ENCODE data around the gene TMEM203. TPM values are rescaled to one million over a fixed set of nuclear protein-coding genes. Genes with fewer than 3 reads are reported as not detected.

The TMEM203 gene
- polyA plus RNA-seq, 1 donor (not counting 4 experiments of a cell fraction or from before 2014, with no cell fraction given), result 29.2 TPM

- no peaks in the 10 kb centered on the region for H3K27me3 ChIP-seq (ENCODE audit: control insufficient read depth, extremely low read depth, insufficient read depth, low read length)
- FAIRE-seq, result no peak
- dilution Hi-C loops (cut with MboI; ENCODE audit: extremely low pct_ligation_motif_present, low sequenced_read_pairs), result no loop called here
- H3K27ac ChIP-seq (ENCODE audit: control insufficient read depth, insufficient read depth, low read length), result no peak overlapping the region
- no peaks in the 10 kb centered on the region for H3K79me2 ChIP-seq (ENCODE audit: control insufficient read depth, insufficient read depth, low read length)
- no peaks in the 10 kb centered on the region for H3K9me3 ChIP-seq (ENCODE audit: control insufficient read depth, low read depth, low read length)
- H3K4me3 ChIP-seq (ENCODE audit: control insufficient read depth in 2 of 3, extremely low read depth in 1 of 3, insufficient read depth in 2 of 3, low read depth in 1 of 3, low read length in 3 of 3), result no peak overlapping the region
- H3K4me2 ChIP-seq (ENCODE audit: control insufficient read depth, extremely low read depth, insufficient read depth, low read depth, low read length), result no peak overlapping the region
- peaks cover 3 to 12% of the 10 kb centered on the region in 2 experiments for H3K36me3 ChIP-seq (ENCODE audit: control insufficient read depth in 2 of 2, extremely low read depth in 1 of 2, insufficient read depth in 2 of 2, low read length in 2 of 2)
- H3K9me1 ChIP-seq (ENCODE audit: control insufficient read depth, extremely low read depth, insufficient read depth, low read length), result no peaks in the 10 kb centered on the region
- H3K9ac ChIP-seq (ENCODE audit: control insufficient read depth, extremely low read depth, insufficient read depth, low read length), result no peak overlapping the region
- H3K4me1 ChIP-seq (ENCODE audit: control insufficient read depth, extremely low read depth, insufficient read depth, low read length), result peaks cover 33% of the 10 kb centered on the region
- no peak overlapping the region for H2AFZ ChIP-seq (ENCODE audit: control insufficient read depth, low read length)
- no peaks in the 10 kb centered on the region for H4K20me1 ChIP-seq (ENCODE audit: control insufficient read depth, extremely low read depth, insufficient read depth, low read length)
- no peak for TF ChIP-seq EZH2 (IDR thresholded peaks at IDR 0.05; ENCODE audit: low read length)
- no peak for TF ChIP-seq CTCF (optimal IDR thresholded peaks at IDR 0.05 in 1 of 3, IDR thresholded peaks at IDR 0.05 in 1 of 3, conservative IDR thresholded peaks at IDR 0.05 in 1 of 3; ENCODE audit: extremely low read depth in 1 of 3, insufficient read depth in 2 of 3, low read length in 3 of 3)
- DNase-seq (ENCODE audit: low read depth, low spot score), result no peak
Observed at GRCh38 chr9:137219757-137220316, 14.4 kb upstream of the TMEM203 start.

GRCh38 chr9:137218754-137219271 lies 13.4 kb upstream of the TMEM203 start:
- Histone ChIP-seq H3K36me3 (ENCODE audit: control insufficient read depth in 2 of 2, extremely low read depth in 1 of 2, insufficient read depth in 2 of 2, low read length in 2 of 2) (peaks cover 3 to 12% of the 10 kb centered on the region in 2 experiments), H3K4me3 (ENCODE audit: control insufficient read depth in 2 of 3, extremely low read depth in 1 of 3, insufficient read depth in 2 of 3, low read depth in 1 of 3, low read length in 3 of 3) (no peak overlapping the region), H3K27me3 (ENCODE audit: control insufficient read depth, extremely low read depth, insufficient read depth, low read length) (no peaks in the 10 kb centered on the region), H3K9me1 (ENCODE audit: control insufficient read depth, extremely low read depth, insufficient read depth, low read length) (no peaks in the 10 kb centered on the region), H3K79me2 (ENCODE audit: control insufficient read depth, insufficient read depth, low read length) (no peaks in the 10 kb centered on the region), H4K20me1 (ENCODE audit: control insufficient read depth, extremely low read depth, insufficient read depth, low read length) (no peaks in the 10 kb centered on the region), H3K4me2 (ENCODE audit: control insufficient read depth, extremely low read depth, insufficient read depth, low read depth, low read length) (no peak overlapping the region), H3K9ac (ENCODE audit: control insufficient read depth, extremely low read depth, insufficient read depth, low read length) (no peak overlapping the region), H3K27ac (ENCODE audit: control insufficient read depth, insufficient read depth, low read length) (no peak overlapping the region), H3K4me1 (ENCODE audit: control insufficient read depth, extremely low read depth, insufficient read depth, low read length) (peaks cover 27% of the 10 kb centered on the region), H3K9me3 (ENCODE audit: control insufficient read depth, low read depth, low read length) (no peaks in the 10 kb centered on the region), H2AFZ (ENCODE audit: control insufficient read depth, low read length) (no peak overlapping the region)
- TF ChIP-seq EZH2 (IDR thresholded peaks at IDR 0.05; ENCODE audit: low read length) (no peak), CTCF (optimal IDR thresholded peaks at IDR 0.05 in 1 of 3, IDR thresholded peaks at IDR 0.05 in 1 of 3, conservative IDR thresholded peaks at IDR 0.05 in 1 of 3; ENCODE audit: extremely low read depth in 1 of 3, insufficient read depth in 2 of 3, low read length in 3 of 3) (no peak)
- DNase-seq (ENCODE audit: low read depth, low spot score), result no peak
- dilution Hi-C loops (cut with MboI; ENCODE audit: extremely low pct_ligation_motif_present, low sequenced_read_pairs), result no loop called here
- no peak for FAIRE-seq

Measured in keratinocyte (primary cell).